ENCODE measurements around the gene RAD51AP1.

RAD51AP1 gene, protein sequence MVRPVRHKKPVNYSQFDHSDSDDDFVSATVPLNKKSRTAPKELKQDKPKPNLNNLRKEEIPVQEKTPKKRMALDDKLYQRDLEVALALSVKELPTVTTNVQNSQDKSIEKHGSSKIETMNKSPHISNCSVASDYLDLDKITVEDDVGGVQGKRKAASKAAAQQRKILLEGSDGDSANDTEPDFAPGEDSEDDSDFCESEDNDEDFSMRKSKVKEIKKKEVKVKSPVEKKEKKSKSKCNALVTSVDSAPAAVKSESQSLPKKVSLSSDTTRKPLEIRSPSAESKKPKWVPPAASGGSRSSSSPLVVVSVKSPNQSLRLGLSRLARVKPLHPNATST

DNA sequence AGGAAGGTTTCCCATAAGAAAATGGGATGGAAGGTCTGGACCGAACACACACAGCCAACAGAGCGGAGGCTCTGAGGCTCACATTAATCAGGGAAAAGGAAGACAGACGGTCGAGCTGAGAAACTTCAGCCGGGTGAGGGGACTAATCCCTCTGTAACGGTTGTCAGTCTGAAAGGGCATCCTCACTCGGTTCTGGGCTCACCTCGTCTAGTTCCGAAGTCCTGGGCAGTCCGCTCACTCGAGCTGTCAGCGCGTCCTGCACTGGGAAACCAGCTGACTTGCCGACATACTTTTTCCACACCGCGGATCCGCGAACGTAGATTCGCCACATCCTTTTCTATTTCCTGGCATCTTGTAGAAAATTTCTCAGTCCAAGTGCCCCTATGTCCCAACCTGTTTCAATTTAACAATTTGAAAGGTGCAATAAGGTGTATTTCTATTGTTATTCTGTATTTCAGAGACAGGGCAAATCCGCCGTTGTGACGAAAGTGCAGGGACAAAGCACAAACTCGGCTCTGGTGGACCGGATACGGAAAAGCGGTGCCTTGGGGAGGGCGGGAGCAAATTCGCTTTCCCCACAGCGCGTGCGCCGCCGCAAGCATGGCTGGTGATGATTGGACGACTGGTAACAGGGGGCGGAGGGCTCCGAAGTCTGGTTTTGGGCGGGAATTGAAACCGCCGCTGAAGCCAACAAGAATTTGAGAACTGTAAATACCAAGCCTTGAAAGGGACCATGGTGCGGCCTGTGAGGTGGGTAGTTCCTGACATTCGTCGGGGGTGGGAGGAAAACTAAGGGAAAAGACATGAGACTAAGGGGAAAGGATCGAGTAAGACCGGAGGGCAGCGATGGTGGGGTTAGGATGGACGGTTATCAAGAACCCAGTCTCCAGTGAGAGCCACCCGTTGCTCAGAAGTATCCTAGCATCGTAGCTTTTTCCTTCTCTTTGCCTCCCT is at the start of gene RAD51AP1:
Gene RAD51AP1 (plus strand): TSS at position 684 of the 954 bp plus-strand sequence. CDS start 50 bp downstream, at position 734.
- Histone ChIP-seq H3K4me3 (ENCODE audit: low read length) (peak within 1 kb of the TSS; percentile 99), H3K36me3 (replicated peaks; ENCODE audit: insufficient read depth, low read length) (peaks cover 3% of the 10 kb centered on the region; the same call in 1 of the 2 replicates), H3K27me3 (replicated peaks; ENCODE audit: insufficient read depth, low read length) (no peaks in the 10 kb centered on the region), H3K27ac (ENCODE audit: low read length) (peak within 1 kb of the TSS; percentile 77), H2AFZ (ENCODE audit: low read length) (peak within 1 kb of the TSS; percentile 88), H4K20me1 (ENCODE audit: insufficient read depth, low read length) (no peaks in the 10 kb centered on the region), H3K4me2 (ENCODE audit: low read depth, low read length) (peak within 1 kb of the TSS; percentile 88), H3K9ac (ENCODE audit: low read length) (peak within 1 kb of the TSS; percentile 88), H3K4me1 (ENCODE audit: low read length) (peaks cover 30% of the 10 kb centered on the region), H3K9me3 (replicated peaks; ENCODE audit: insufficient read depth, low read length) (no peaks in the 10 kb centered on the region), H3K79me2 (ENCODE audit: low read length) (peaks cover 73% of the 10 kb centered on the region), H3F3A (ENCODE audit: insufficient read depth, low read length) (peaks cover 35% of the 10 kb centered on the region), H3K9me2 (replicated peaks; ENCODE audit: insufficient read depth, low read length) (no peaks in the 10 kb centered on the region)
- TF ChIP-seq EZH2 (optimal IDR thresholded peaks at IDR 0.05; ENCODE audit: low read depth, low read length) (no peak), EZH2phosphoT487 (IDR thresholded peaks at IDR 0.05; ENCODE audit: low read length) (no peak)
- TF ChIP-seq, protein P1, sequence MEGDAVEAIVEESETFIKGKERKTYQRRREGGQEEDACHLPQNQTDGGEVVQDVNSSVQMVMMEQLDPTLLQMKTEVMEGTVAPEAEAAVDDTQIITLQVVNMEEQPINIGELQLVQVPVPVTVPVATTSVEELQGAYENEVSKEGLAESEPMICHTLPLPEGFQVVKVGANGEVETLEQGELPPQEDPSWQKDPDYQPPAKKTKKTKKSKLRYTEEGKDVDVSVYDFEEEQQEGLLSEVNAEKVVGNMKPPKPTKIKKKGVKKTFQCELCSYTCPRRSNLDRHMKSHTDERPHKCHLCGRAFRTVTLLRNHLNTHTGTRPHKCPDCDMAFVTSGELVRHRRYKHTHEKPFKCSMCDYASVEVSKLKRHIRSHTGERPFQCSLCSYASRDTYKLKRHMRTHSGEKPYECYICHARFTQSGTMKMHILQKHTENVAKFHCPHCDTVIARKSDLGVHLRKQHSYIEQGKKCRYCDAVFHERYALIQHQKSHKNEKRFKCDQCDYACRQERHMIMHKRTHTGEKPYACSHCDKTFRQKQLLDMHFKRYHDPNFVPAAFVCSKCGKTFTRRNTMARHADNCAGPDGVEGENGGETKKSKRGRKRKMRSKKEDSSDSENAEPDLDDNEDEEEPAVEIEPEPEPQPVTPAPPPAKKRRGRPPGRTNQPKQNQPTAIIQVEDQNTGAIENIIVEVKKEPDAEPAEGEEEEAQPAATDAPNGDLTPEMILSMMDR (IDR thresholded peaks at IDR 0.05; ENCODE audit: low read length) = no peak
- peak; percentile 98 for DNase-seq

DNA sequence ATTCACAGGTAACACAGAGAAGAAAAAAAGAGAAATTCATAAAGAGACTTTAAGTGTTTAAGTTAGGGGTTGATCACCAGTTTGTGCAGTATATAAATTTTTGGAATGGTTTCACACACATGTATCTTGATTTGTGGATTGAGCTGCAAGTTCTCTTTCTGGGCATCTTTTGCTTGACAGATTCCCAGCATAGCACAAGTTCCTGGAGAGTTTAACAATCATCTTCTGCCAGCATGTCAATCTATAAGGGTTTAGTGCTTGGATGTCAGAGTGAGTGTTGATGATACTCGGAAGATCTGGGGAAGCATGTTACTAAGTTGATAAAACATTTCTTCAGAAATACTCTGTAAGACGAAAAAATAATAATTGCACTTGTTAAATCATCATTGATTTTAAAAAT is 49.1 kb upstream of the RAD51AP1 start:
- Histone ChIP-seq H3K27me3 (replicated peaks; ENCODE audit: insufficient read depth, low read length) (no peaks in the 10 kb centered on the region), H3K9ac (ENCODE audit: low read length) (no peak overlapping the region), H3K4me2 (ENCODE audit: low read depth, low read length) (no peak overlapping the region), H3K36me3 (replicated peaks; ENCODE audit: insufficient read depth, low read length) (no peaks in the 10 kb centered on the region; the same call in 1 of the 2 replicates), H3K4me1 (ENCODE audit: low read length) (no peaks in the 10 kb centered on the region), H3K9me3 (replicated peaks; ENCODE audit: insufficient read depth, low read length) (no peaks in the 10 kb centered on the region), H4K20me1 (ENCODE audit: insufficient read depth, low read length) (no peaks in the 10 kb centered on the region), H3K79me2 (ENCODE audit: low read length) (no peaks in the 10 kb centered on the region), H3K27ac (ENCODE audit: low read length) (no peak overlapping the region), H3K4me3 (ENCODE audit: low read length) (no peak overlapping the region), H2AFZ (ENCODE audit: low read length) (no peak overlapping the region), H3K9me2 (replicated peaks; ENCODE audit: insufficient read depth, low read length) (no peaks in the 10 kb centered on the region), H3F3A (ENCODE audit: insufficient read depth, low read length) (peaks cover 5% of the 10 kb centered on the region; the same call in 1 of the 2 replicates)
- DNase-seq = no peak
- TF ChIP-seq EZH2 (optimal IDR thresholded peaks at IDR 0.05; ENCODE audit: low read depth, low read length) (no peak), EZH2phosphoT487 (IDR thresholded peaks at IDR 0.05; ENCODE audit: low read length) (no peak)
- TF ChIP-seq, protein P1 (IDR thresholded peaks at IDR 0.05; ENCODE audit: low read length) = no peak

DNA sequence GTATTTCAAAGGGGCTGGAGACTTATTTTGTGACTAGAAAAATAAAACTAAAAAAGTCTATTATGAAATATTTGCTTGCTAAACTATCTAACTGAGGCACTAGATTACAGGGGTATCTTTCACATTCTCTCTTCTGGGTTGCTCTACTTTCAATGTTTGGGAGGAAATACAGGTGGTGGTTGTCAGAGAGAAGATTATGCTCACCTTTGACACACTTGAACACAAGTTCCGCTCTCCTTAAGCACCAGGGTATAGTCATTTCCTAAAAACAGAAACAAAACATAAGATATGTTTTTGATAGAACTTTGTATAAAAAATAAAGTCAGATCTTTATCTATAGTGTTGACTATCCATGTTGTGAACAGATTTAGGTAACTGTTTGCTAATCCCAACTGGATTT is 47.7 kb upstream of the RAD51AP1 start:
- H4K20me1 ChIP-seq (ENCODE audit: insufficient read depth, low read length) = no peaks in the 10 kb centered on the region
- peaks cover 5% of the 10 kb centered on the region; the same call in 1 of the 2 replicates for H3F3A ChIP-seq (ENCODE audit: insufficient read depth, low read length)
- H3K4me3 ChIP-seq (ENCODE audit: low read length) = no peak overlapping the region
- no peaks in the 10 kb centered on the region for H3K4me1 ChIP-seq (ENCODE audit: low read length)
- no peaks in the 10 kb centered on the region; the same call in 1 of the 2 replicates for H3K36me3 ChIP-seq (replicated peaks; ENCODE audit: insufficient read depth, low read length)
- H3K9me2 ChIP-seq (replicated peaks; ENCODE audit: insufficient read depth, low read length) = no peaks in the 10 kb centered on the region
- no peak overlapping the region for H3K4me2 ChIP-seq (ENCODE audit: low read depth, low read length)
- H3K79me2 ChIP-seq (ENCODE audit: low read length) = no peaks in the 10 kb centered on the region
- H3K9ac ChIP-seq (ENCODE audit: low read length) = no peak overlapping the region
- H3K27me3 ChIP-seq (replicated peaks; ENCODE audit: insufficient read depth, low read length) = no peaks in the 10 kb centered on the region
- TF ChIP-seq, protein P1 (IDR thresholded peaks at IDR 0.05; ENCODE audit: low read length) = no peak
- TF ChIP-seq EZH2 (optimal IDR thresholded peaks at IDR 0.05; ENCODE audit: low read depth, low read length) = no peak
- TF ChIP-seq EZH2phosphoT487 (IDR thresholded peaks at IDR 0.05; ENCODE audit: low read length) = no peak
- no peak overlapping the region for H2AFZ ChIP-seq (ENCODE audit: low read length)
- no peaks in the 10 kb centered on the region for H3K9me3 ChIP-seq (replicated peaks; ENCODE audit: insufficient read depth, low read length)
- H3K27ac ChIP-seq (ENCODE audit: low read length) = no peak overlapping the region
- DNase-seq = no peak
